ENCODE results near the gene TLR9.

DNA sequence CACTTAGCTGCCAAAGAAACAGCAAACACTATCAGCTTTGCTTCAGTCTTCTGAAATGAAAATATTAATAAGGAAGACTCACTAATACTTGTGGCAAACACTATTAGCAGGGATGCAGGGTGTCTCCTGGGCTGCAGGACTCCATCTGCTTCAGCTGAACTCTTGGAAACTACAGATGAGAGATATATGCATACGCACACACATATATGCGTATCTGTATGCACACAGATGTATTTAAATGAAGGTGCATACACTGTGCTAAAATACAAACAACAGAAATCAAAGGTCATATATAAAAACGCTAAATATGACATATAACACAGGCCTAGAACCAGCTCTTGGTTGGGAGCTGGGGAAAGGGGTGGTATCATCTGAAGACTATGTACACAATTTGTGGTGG lies 30.7 kb upstream of the TLR9 start:
- no peak for TF ChIP-seq POLR2A (IDR thresholded peaks at IDR 0.05)
- TF ChIP-seq, protein P1, sequence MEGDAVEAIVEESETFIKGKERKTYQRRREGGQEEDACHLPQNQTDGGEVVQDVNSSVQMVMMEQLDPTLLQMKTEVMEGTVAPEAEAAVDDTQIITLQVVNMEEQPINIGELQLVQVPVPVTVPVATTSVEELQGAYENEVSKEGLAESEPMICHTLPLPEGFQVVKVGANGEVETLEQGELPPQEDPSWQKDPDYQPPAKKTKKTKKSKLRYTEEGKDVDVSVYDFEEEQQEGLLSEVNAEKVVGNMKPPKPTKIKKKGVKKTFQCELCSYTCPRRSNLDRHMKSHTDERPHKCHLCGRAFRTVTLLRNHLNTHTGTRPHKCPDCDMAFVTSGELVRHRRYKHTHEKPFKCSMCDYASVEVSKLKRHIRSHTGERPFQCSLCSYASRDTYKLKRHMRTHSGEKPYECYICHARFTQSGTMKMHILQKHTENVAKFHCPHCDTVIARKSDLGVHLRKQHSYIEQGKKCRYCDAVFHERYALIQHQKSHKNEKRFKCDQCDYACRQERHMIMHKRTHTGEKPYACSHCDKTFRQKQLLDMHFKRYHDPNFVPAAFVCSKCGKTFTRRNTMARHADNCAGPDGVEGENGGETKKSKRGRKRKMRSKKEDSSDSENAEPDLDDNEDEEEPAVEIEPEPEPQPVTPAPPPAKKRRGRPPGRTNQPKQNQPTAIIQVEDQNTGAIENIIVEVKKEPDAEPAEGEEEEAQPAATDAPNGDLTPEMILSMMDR (IDR thresholded peaks at IDR 0.05), result no peak

Measured in uterus (tissue), 2 donors.